CD4-positive, alpha-beta memory T cell (primary cell): ENCODE data around the gene NAP1L4. TPM values are rescaled to one million over a fixed set of nuclear protein-coding genes. Genes with fewer than 3 reads are reported as not detected.
A peak's percentile ranks its signal among the peaks of the same experiment; 100 is the strongest.

ENCODE experiments used
- CTCF ChIA-PET: fragments of 350-600 bp; sonication (Branson Sonifier 250); formaldehyde crosslinking; loops from one replicate; lab custom pipeline; 2021; ENCODE audit warnings: inconsistent platforms; ENCODE audit not compliant: partially characterized antibody; lab: Charles Lee
- POLR2A ChIA-PET: fragments of 350-600 bp; sonication (Branson Sonifier 250); formaldehyde crosslinking; loops from one replicate; lab custom pipeline; 2021; ENCODE audit not compliant: partially characterized antibody; lab: Charles Lee
- DNase-seq, 5 donors: peaks; one replicate each; pipeline versions ENCODE4 v3.0.0 to v3.0.0-alpha.2; 2020 to 2022; ENCODE audit warnings: mixed read lengths in 1 of 5
- H3K27ac ChIP-seq: one replicate; pipeline ENCODE4 v1.7.0; 2013; ENCODE audit warnings: low read depth, low read length
- H3K27me3 ChIP-seq: 2 replicates; pipeline ENCODE4 v1.7.0; 2013; ENCODE audit warnings: mild to moderate bottlenecking, low read length, moderate library complexity; ENCODE audit not compliant: insufficient read depth
- H3K36me3 ChIP-seq: 2 replicates; pipeline ENCODE4 v1.7.0; 2013; ENCODE audit warnings: mild to moderate bottlenecking, low read length, moderate library complexity; ENCODE audit not compliant: insufficient read depth
- H3K4me1 ChIP-seq: 2 replicates; pipeline ENCODE4 v1.7.0; 2013; ENCODE audit warnings: mild to moderate bottlenecking, low read length, moderate library complexity; ENCODE audit not compliant: insufficient read depth
- H3K4me3 ChIP-seq, 2 donors: one replicate each; pipeline ENCODE4 v1.7.0; 2013; ENCODE audit warnings: low read length in 2 of 2, mild to moderate bottlenecking in 1 of 2
- H3K9me3 ChIP-seq, 2 donors: one replicate each; pipeline ENCODE4 v1.7.0; 2013; ENCODE audit warnings: low read length in 2 of 2, control low read depth in 1 of 2; ENCODE audit not compliant: control insufficient read depth in 1 of 2
- H3K27ac Mint-ChIP-seq, 7 donors: one replicate each; pipeline ENCODE4 v1.8.0; 2020 to 2021; ENCODE audit warnings: mixed read lengths in 7 of 7, mild to moderate bottlenecking in 6 of 7, inconsistent platforms in 3 of 7, moderate library complexity in 3 of 7
- H3K27me3 Mint-ChIP-seq, 2 donors: one replicate each; pipeline ENCODE4 v1.8.0; 2020 to 2021; ENCODE audit warnings: mixed read lengths in 2 of 2
- H3K36me3 Mint-ChIP-seq, 2 donors: one replicate each; pipeline ENCODE4 v1.8.0; 2020 to 2021; ENCODE audit warnings: mixed read lengths in 2 of 2, inconsistent platforms in 1 of 2, mild to moderate bottlenecking in 1 of 2
- H3K4me1 Mint-ChIP-seq, 4 donors: one replicate each; pipeline ENCODE4 v1.8.0; 2020 to 2021; ENCODE audit warnings: mixed read lengths in 4 of 4, mild to moderate bottlenecking in 1 of 4
- H3K4me3 Mint-ChIP-seq, 8 donors: one replicate each; pipeline ENCODE4 v1.8.0; 2020 to 2021; ENCODE audit warnings: mixed read lengths in 8 of 8, mild to moderate bottlenecking in 7 of 8, moderate library complexity in 6 of 8, inconsistent platforms in 3 of 8
- H3K9me3 Mint-ChIP-seq, 8 donors: one replicate each; pipeline ENCODE4 v1.8.0; 2020 to 2021; ENCODE audit warnings: mixed read lengths in 8 of 8, mild to moderate bottlenecking in 5 of 8, inconsistent platforms in 3 of 8, moderate library complexity in 1 of 8
- intact Hi-C: fragments of 100-400 bp; cut with micrococcal nuclease; formaldehyde crosslinking; loops from one replicate; pipeline ENCODE4 v1.15.1; 2023
- polyA plus RNA-seq, 2 donors: library from polyadenylated mRNA; unstranded; fragments of 300-500 nt; fragmentation: Illumina TruSeq; gene quantifications; one replicate each; pipeline ENCODE4 v1.2.3, GENCODE V29; 2021
- total RNA-seq, 2 experiments: library from RNA; stranded (reverse); gene quantifications; one replicate each; pipeline ENCODE4 v1.2.3, GENCODE V29; 2021

The NAP1L4 gene
- total and polyA plus RNA-seq, 4 experiments from 2014 or later = 153 to 303 (median 230) TPM

- Mint-ChIP-seq H3K27me3 (no peaks in the 10 kb centered on the region), H3K4me3 (no peak overlapping the region), H3K27ac (no peak overlapping the region), H3K4me1 (peaks cover 9 to 12% (median 10%) of the 10 kb centered on the region in 4 donors), H3K36me3 (peaks cover 25 to 64% of the 10 kb centered on the region in 2 donors), H3K9me3 (no peaks in the 10 kb centered on the region)
- no peak for DNase-seq
- ChIA-PET POLR2A (interaction anchor here (1.2 kb wide), 1 partner anchor 21 kb away, joined by 6 read pairs; no protein-coding TSS in a partner anchor), CTCF (interaction anchor here (1.2 kb wide), 1 partner anchor 8 kb away, joined by 4 read pairs; no protein-coding TSS in a partner anchor)
- no peak overlapping the region for H3K27ac ChIP-seq
- no peaks in the 10 kb centered on the region for H3K9me3 ChIP-seq
- H3K4me3 ChIP-seq = no peak overlapping the region
- intact Hi-C loops = no loop called here
- H3K4me1 ChIP-seq = peaks cover 4% of the 10 kb centered on the region
- H3K36me3 ChIP-seq = peaks cover 53% of the 10 kb centered on the region
- H3K27me3 ChIP-seq = no peaks in the 10 kb centered on the region
Observed at GRCh38 chr11:3006505-3007260, 14.6 kb upstream of the NAP1L4 start.

DNA sequence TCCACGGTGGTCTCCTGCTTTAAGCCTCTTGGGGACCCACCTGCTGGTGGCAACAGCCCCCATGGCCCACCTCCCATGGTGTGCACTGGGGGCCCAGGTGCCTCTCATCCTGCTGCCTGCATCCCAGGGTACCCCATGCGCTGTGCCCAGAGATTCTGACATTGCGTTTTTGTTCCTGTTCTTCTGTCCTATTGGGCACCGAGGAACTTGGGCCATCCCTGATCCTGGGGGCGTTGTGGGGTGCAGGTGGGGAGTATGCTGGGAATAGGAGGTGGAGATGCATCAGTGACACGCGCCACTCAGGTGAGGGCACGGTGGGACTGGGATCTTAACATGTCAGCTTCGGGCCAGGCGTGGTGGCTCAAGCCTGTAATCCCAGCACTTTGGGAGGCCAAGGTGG is 12.4 kb upstream of the NAP1L4 start:
- ChIA-PET CTCF (no interaction called here), POLR2A (interaction anchor here (1.0 to 1.9 kb wide), 3 partner anchors 8 to 15 kb away, joined by 3 to 9 read pairs (median 3); no protein-coding TSS in a partner anchor)
- Mint-ChIP-seq H3K27ac (peak overlapping the region in 2 of 7 donors; percentile 46 to 47), H3K4me1 (peaks cover 0 to 6% (median 5%) of the 10 kb centered on the region in 4 donors), H3K36me3 (peaks cover 36 to 69% of the 10 kb centered on the region in 2 donors), H3K4me3 (no peak overlapping the region), H3K9me3 (no peaks in the 10 kb centered on the region), H3K27me3 (no peaks in the 10 kb centered on the region)
- DNase-seq = no peak
- Histone ChIP-seq H3K4me1 (no peaks in the 10 kb centered on the region), H3K4me3 (no peak overlapping the region), H3K27ac (no peak overlapping the region), H3K36me3 (peaks cover 64% of the 10 kb centered on the region), H3K9me3 (no peaks in the 10 kb centered on the region), H3K27me3 (no peaks in the 10 kb centered on the region)
- intact Hi-C loops = no loop called here

DNA sequence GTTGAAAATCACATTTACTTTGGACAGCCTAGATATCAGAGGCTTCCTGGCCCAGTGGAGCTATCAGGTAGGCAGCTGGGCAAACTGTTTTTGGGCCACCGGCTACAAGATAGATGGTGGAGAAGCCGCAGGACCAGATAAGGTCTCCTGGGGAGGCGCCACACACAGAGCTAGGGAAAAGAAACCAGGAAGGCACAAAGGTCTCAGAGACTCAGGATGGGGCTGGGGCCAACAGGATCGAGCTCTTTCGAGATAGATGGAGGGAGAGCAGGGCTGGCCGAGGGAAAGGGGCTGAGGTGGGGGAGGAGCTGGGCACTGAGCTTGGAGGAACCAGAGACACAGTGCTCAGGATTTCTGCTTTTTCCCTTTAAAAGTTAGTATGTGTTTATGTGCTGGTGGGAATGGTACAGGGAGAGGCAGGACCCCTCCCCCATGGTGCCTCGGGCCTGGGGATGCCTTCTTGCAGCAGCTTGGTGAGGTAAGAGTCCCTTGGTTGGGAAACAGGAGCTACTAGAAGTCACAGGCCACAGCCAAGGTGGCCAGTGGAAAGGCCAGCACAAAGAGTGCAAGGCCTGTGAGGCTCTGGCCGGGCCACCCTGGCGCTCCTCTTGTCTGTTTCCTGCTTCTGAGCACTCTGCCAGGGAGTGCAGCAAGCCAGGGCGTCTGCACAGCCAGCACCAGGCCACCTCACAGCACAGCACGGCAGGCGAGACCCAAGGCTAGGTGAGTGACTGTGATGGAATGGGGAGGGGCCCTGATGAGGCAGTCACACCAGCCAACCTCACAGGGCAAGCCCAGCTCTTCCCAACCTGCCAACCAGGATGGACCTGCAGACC is 11.5 kb upstream of the NAP1L4 start:
- ChIA-PET CTCF (interaction anchor here (0.6 kb wide), 1 partner anchor 344 kb away, joined by 3 read pairs; no protein-coding TSS in a partner anchor), POLR2A (interaction anchor here (1.0 to 1.9 kb wide), 4 partner anchors 8 to 14 kb away, joined by 3 to 9 read pairs (median 4); partner anchors contain the start of gene NAP1L4)
- no peaks in the 10 kb centered on the region for H3K27me3 ChIP-seq
- Mint-ChIP-seq H3K4me3 (no peak overlapping the region), H3K27ac (peak overlapping the region in 1 of 7 donors; percentile 47), H3K4me1 (peaks cover 0 to 2% (median under 1%) of the 10 kb centered on the region in 4 donors), H3K36me3 (peaks cover 31 to 63% of the 10 kb centered on the region in 2 donors), H3K27me3 (no peaks in the 10 kb centered on the region), H3K9me3 (no peaks in the 10 kb centered on the region)
- H3K36me3 ChIP-seq = peaks cover 64% of the 10 kb centered on the region
- intact Hi-C loops = no loop called here
- H3K4me1 ChIP-seq = no peaks in the 10 kb centered on the region
- H3K4me3 ChIP-seq = no peak overlapping the region
- DNase-seq = no peak
- H3K9me3 ChIP-seq = no peaks in the 10 kb centered on the region
- no peak overlapping the region for H3K27ac ChIP-seq

DNA sequence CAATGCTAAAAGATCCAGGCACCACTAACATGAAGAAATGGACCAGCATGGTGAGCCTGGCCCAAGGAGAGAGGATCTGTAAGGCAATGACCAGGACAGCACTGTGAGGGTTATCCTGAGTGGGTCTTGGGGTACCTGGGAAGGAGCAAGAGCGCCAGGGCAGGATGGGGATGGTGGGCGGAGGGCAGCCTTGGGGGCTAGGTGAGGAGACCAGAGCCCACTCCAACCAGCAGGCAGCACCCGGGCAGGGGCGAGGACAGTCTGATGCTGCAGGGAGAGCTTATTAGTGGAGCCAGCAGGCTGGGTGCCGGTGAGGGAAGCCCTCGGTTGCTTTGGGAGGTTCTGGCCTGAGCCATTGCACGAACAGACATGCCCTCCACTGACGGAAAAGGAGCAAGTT is 10.7 kb upstream of the NAP1L4 start:
- no peak for DNase-seq
- Histone ChIP-seq H3K36me3 (peaks cover 61% of the 10 kb centered on the region), H3K9me3 (no peaks in the 10 kb centered on the region), H3K4me1 (no peaks in the 10 kb centered on the region), H3K27me3 (no peaks in the 10 kb centered on the region), H3K27ac (no peak overlapping the region), H3K4me3 (no peak overlapping the region)
- Mint-ChIP-seq H3K4me1 (peaks cover 0 to 2% (median under 1%) of the 10 kb centered on the region in 4 donors), H3K4me3 (no peak overlapping the region), H3K36me3 (peaks cover 31 to 59% of the 10 kb centered on the region in 2 donors), H3K27me3 (no peaks in the 10 kb centered on the region), H3K27ac (peak overlapping the region in 2 of 7 donors; percentile 22 to 32), H3K9me3 (no peaks in the 10 kb centered on the region)
- intact Hi-C loops = no loop called here
- CTCF ChIA-PET = no interaction called here
- POLR2A ChIA-PET = interaction anchor here (1.1 to 1.9 kb wide), 3 partner anchors 11 kb away, joined by 5 to 9 read pairs (median 5); partner anchors contain the start of gene NAP1L4

- DNase-seq = no peak
- CTCF ChIA-PET = no interaction called here
- intact Hi-C loops = no loop called here
- Histone ChIP-seq H3K27ac (no peak overlapping the region), H3K4me1 (no peaks in the 10 kb centered on the region), H3K9me3 (no peaks in the 10 kb centered on the region), H3K36me3 (peaks cover 57% of the 10 kb centered on the region), H3K4me3 (no peak overlapping the region), H3K27me3 (no peaks in the 10 kb centered on the region)
- H3K4me3 Mint-ChIP-seq = no peak overlapping the region
- H3K9me3 Mint-ChIP-seq = no peaks in the 10 kb centered on the region
- peaks cover 31 to 56% of the 10 kb centered on the region in 2 donors for H3K36me3 Mint-ChIP-seq
- peaks cover 0 to 2% (median under 1%) of the 10 kb centered on the region in 4 donors for H3K4me1 Mint-ChIP-seq
- peak overlapping the region in 2 of 7 donors; percentile 22 to 32 for H3K27ac Mint-ChIP-seq
- no peaks in the 10 kb centered on the region for H3K27me3 Mint-ChIP-seq
- POLR2A ChIA-PET = interaction anchor here (1.1 to 1.8 kb wide), 3 partner anchors 10 to 13 kb away, joined by 5 to 7 read pairs (median 5); partner anchors contain the start of gene NAP1L4
Observed at GRCh38 chr11:3002351-3002861, 10.3 kb upstream of the NAP1L4 start.

DNA sequence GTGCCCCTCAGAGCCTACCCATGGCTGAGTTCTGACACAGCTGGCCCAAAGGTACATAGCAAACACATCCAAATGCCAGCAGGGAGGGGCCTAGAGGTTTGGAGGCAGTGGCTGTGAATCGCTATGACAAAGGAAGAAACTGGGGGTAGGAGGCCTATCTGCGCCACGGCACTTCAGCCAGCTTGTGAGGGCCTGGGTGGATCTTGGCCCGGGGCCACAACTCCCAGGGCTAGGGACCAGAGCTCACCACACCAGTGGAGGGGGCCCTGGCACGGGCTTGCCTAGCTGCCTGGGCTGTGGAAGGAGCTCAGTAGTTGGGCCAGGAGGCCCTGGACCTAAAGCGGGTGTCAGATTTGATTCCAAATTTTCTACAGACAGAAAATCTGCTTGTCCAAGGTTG is 9.4 kb upstream of the NAP1L4 start:
- no peaks in the 10 kb centered on the region for H3K27me3 Mint-ChIP-seq
- no peak overlapping the region for H3K4me3 Mint-ChIP-seq
- peaks cover 31 to 56% of the 10 kb centered on the region in 2 donors for H3K36me3 Mint-ChIP-seq
- Histone ChIP-seq H3K9me3 (no peaks in the 10 kb centered on the region), H3K27ac (no peak overlapping the region), H3K4me3 (no peak overlapping the region), H3K27me3 (no peaks in the 10 kb centered on the region), H3K4me1 (no peaks in the 10 kb centered on the region), H3K36me3 (peaks cover 52% of the 10 kb centered on the region)
- intact Hi-C loops = no loop called here
- ChIA-PET POLR2A (interaction anchor here (1.1 to 1.8 kb wide), 2 partner anchors 12 to 13 kb away, joined by 5 to 7 read pairs; no protein-coding TSS in a partner anchor), CTCF (no interaction called here)
- no peak for DNase-seq
- H3K9me3 Mint-ChIP-seq = no peaks in the 10 kb centered on the region
- peaks cover 0 to 2% (median under 1%) of the 10 kb centered on the region in 4 donors for H3K4me1 Mint-ChIP-seq
- peak overlapping the region in 1 of 7 donors; percentile 59 for H3K27ac Mint-ChIP-seq
